Heart right ventricle (tissue), 16 donors: ENCODE data around the gene SH3RF2. TPM values are rescaled to one million over a fixed set of nuclear protein-coding genes. Genes with fewer than 3 reads are reported as not detected.

Source experiments
- ATAC-seq, 8 donors: fragments of 200-7000 bp; cut with Tn5 transposase; one replicate each; pipeline ENCODE4 v1.9.1; 2020; ENCODE audit warnings: mild to moderate bottlenecking in 8 of 8, moderate library complexity in 8 of 8, moderate number of reproducible peaks in 1 of 8
- DNase-seq, 2 donors: peaks; one replicate each; pipeline ENCODE4 v3.0.0-alpha.2; 2020
- H3K27ac ChIP-seq, 10 donors: fragments of 200-600 bp; sonication (generic) in 2 of 10; one replicate each; pipeline versions ENCODE4 v1.5.0 to v1.8.0; 2020 to 2022; ENCODE audit warnings: mild to moderate bottlenecking in 3 of 10
- H3K27me3 ChIP-seq, 7 donors: fragments of 200-600 bp; one replicate each; pipeline ENCODE4 v1.8.0; 2021 to 2022; ENCODE audit warnings: mild to moderate bottlenecking in 2 of 7
- H3K36me3 ChIP-seq, 9 donors: fragments of 200-600 bp; sonication (generic) in 1 of 9; one replicate each; pipeline versions ENCODE4 v1.5.0 to v1.8.0; 2020 to 2022; ENCODE audit warnings: mild to moderate bottlenecking in 2 of 9
- H3K4me1 ChIP-seq, 9 donors: fragments of 200-600 bp; sonication (generic) in 1 of 9; one replicate each; pipeline versions ENCODE4 v1.5.0 to v1.8.0; 2020 to 2022; ENCODE audit warnings: mild to moderate bottlenecking in 4 of 9
- H3K4me3 ChIP-seq, 10 donors: fragments of 200-600 bp; sonication (generic) in 2 of 10; one replicate each; pipeline versions ENCODE4 v1.5.0 to v1.8.0; 2020 to 2022; ENCODE audit warnings: mild to moderate bottlenecking in 7 of 10, moderate library complexity in 2 of 10
- H3K9me3 ChIP-seq, 11 donors: fragments of 200-600 bp in 10 of 11; sonication (generic) in 2 of 11; one replicate each; pipeline versions ENCODE4 v1.5.0 to v1.8.0; 2013 to 2022; ENCODE audit warnings: mild to moderate bottlenecking in 2 of 11, control low read depth in 1 of 11, moderate library complexity in 1 of 11
- WGBS, 2 donors: extraction: QIAGEN DNeasy Blood & Tissue Kit; methylation state at CpG; one replicate each; pipeline ENCODE4 v1.1.7; 2013; ENCODE audit warnings: inconsistent platforms in 1 of 2; 5-methylcytosine and 5-hydroxymethylcytosine counted together
- intact Hi-C, 10 donors: fragments of 100-400 bp; cut with DNase I; formaldehyde crosslinking; loops; one replicate each; pipeline versions ENCODE4 v1.11.1 to v1.14.2; 2022
- polyA plus RNA-seq, 2 donors: library from polyadenylated mRNA; stranded (reverse); fragments of 200-250 nt; gene quantifications; one replicate each; pipeline ENCODE4 v1.2.3, GENCODE V29; 2013
- total RNA-seq, 10 donors: library from RNA; stranded (reverse); fragmentation: NEBNext Ultra II Directional in 3 of 10; extraction: Animal tissue kit (Norgen Biotek cat#: 25700) in 3 of 10; gene quantifications; one replicate each; pipeline versions ENCODE4 v1.2.1 to v1.2.4, GENCODE V29; 2021 to 2023
- TF ChIP-seq, protein P1 (sequence below), 9 donors: fragments of 200-600 bp; sonication (generic) in 2 of 9; IDR thresholded peaks; one replicate each; pipeline versions ENCODE4 v1.5.0 to v1.8.0; 2021 to 2022; ENCODE audit warnings: antibody characterized with exemption in 9 of 9, mild to moderate bottlenecking in 5 of 9, moderate library complexity in 1 of 9
- donor health status: Arrhythmogenic right ventricular cardiomyopathy.
- donor health status: ischemic (EF 13 %, LVEDD 7.1; RV severe dilation, severe dysfunction).
- donor health status: healthy with polysubstance abuse.
- donor health status: DM: no; HTN: yes; CAD: no.
- donor health status: DM: no; HTN: no; CAD: no.
- donor health status: ischemic (EF 25% LVEDD 6.9; RV normal size, moderate dysfunction).
- donor health status: ischemic (EF 25% LVEDD 5.7; RV mildly dilated, moderate dysfunction).
- donor health status: healthy.
- donor health status: DM: yes; HTN: yes; CAD: no.
- donor health status: Ischemic cardiomyopathy.
- donor health status: ischemic (EF 35%, LVEDD 5.7; RV mildly dilated, moderate dysfunction).
- donor health status: nonischemic (EF 11% LVEDD 7.7; RV severe dilation, severe dysfunction).
- donor health status: DM: yes; HTN: yes; CAD: no.
- donor health status: PGD.
- donor health status: ischemic (EF 29% LVEDD 5.4; RV normal size, mild dysfunction).
- donor health status: nonischemic (EF 23%, LVEDD 6.1; RV moderate dilation, normal function).

SH3RF2 gene
- total and polyA plus RNA-seq, 12 donors, result 32.9 to 887 (median 219) TPM

DNA sequence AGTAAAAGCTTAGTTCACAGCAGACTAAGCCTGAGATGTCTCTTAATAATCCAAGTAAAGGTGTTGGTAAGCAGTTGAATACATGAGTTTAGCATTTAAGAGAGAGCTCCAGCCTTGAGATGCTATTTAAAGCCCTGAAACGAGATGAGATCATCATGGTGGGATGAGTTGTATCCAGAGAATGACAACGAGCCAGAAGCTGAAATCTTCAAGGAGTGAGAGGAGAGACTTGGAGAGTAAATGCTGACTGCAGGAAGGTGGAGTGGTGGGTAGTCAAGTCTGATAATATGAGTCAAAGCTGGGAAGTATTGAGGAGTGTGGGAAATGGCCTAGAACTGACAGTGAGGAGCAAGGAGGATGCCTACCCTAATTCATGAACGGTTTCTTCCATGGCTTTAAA is 115.3 kb downstream of the SH3RF2 start:
- Histone ChIP-seq H3K27me3 (no peaks in the 10 kb centered on the region), H3K27ac (no peak overlapping the region), H3K9me3 (no peaks in the 10 kb centered on the region), H3K4me1 (peaks cover 0 to 12% (median 0%) of the 10 kb centered on the region in 9 donors), H3K36me3 (no peaks in the 10 kb centered on the region), H3K4me3 (no peak overlapping the region)
- DNase-seq, result no peak
- 47 to 50% methylated on average over 3 of the region's 3 CpGs for WGBS, 2 donors
- TF ChIP-seq, protein P1, sequence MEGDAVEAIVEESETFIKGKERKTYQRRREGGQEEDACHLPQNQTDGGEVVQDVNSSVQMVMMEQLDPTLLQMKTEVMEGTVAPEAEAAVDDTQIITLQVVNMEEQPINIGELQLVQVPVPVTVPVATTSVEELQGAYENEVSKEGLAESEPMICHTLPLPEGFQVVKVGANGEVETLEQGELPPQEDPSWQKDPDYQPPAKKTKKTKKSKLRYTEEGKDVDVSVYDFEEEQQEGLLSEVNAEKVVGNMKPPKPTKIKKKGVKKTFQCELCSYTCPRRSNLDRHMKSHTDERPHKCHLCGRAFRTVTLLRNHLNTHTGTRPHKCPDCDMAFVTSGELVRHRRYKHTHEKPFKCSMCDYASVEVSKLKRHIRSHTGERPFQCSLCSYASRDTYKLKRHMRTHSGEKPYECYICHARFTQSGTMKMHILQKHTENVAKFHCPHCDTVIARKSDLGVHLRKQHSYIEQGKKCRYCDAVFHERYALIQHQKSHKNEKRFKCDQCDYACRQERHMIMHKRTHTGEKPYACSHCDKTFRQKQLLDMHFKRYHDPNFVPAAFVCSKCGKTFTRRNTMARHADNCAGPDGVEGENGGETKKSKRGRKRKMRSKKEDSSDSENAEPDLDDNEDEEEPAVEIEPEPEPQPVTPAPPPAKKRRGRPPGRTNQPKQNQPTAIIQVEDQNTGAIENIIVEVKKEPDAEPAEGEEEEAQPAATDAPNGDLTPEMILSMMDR (IDR thresholded peaks at IDR 0.05), result no peak
- no peak for ATAC-seq
- intact Hi-C loops, result loop anchor here in 8 of 10 donors (5.0 to 10.0 kb wide), 4 partner anchors 76 to 1847 kb away; partner anchors contain the start of gene PRELID2 (in 1 of the 8)

DNA sequence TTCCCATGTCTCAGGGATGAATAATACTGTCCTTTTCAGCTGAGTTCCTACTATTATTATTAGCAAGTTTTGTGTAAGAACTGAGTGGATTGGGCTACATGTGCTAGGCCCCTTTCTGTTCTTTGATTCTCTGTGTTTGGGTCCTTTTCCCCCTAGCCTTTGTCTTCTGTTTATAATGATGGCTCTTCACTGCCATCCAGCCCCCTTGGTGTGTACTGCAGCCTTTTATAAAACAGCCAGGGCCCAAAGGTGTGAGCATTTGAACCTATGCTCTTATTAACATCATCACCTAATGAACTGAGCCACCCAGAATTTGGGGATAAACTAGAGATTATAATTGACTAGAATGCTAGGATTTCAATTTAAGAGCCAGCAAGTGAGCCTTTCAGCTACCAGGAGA is 116.4 kb downstream of the SH3RF2 start:
- H3K27me3 ChIP-seq, result no peaks in the 10 kb centered on the region
- ATAC-seq (no peak), DNase-seq (no peak)
- no peaks in the 10 kb centered on the region for H3K36me3 ChIP-seq
- no peak overlapping the region for H3K4me3 ChIP-seq
- H3K9me3 ChIP-seq, result no peaks in the 10 kb centered on the region
- H3K4me1 ChIP-seq, result peaks cover 0 to 12% (median 0%) of the 10 kb centered on the region in 9 donors
- TF ChIP-seq, protein P1 (IDR thresholded peaks at IDR 0.05), result peak in 4 of 9 donors; percentile 9 to 33 (median 19)
- intact Hi-C loops, result loop anchor here in 8 of 10 donors (5.0 to 10.0 kb wide), 4 partner anchors 75 to 1848 kb away; partner anchors contain the start of gene PRELID2 (in 1 of the 8)
- H3K27ac ChIP-seq, result no peak overlapping the region

DNA sequence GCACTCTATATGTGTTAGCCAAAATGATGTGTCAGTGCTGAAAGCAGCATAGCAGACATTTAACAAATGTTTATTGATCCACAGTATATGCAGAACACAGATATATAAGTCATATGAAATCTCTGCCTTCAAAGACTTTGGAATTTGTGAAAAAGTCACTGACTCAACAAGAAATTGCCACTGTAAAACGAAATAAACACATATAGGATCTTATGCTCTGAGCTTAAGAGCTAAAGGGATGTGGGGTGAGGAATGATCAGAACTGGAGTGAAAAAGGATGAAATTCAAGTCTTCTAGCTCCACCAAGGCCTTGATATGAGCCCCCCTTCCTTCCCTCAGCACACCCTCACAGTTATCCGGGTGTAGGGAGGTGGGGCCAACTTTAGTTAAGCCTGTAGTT is 119.1 kb downstream of the SH3RF2 start:
- intact Hi-C loops, result loop anchor here in 7 of 10 donors (5.0 to 10.0 kb wide), 4 partner anchors 72 to 1851 kb away; partner anchors contain the start of gene PRELID2 (in 1 of the 7)

DNA sequence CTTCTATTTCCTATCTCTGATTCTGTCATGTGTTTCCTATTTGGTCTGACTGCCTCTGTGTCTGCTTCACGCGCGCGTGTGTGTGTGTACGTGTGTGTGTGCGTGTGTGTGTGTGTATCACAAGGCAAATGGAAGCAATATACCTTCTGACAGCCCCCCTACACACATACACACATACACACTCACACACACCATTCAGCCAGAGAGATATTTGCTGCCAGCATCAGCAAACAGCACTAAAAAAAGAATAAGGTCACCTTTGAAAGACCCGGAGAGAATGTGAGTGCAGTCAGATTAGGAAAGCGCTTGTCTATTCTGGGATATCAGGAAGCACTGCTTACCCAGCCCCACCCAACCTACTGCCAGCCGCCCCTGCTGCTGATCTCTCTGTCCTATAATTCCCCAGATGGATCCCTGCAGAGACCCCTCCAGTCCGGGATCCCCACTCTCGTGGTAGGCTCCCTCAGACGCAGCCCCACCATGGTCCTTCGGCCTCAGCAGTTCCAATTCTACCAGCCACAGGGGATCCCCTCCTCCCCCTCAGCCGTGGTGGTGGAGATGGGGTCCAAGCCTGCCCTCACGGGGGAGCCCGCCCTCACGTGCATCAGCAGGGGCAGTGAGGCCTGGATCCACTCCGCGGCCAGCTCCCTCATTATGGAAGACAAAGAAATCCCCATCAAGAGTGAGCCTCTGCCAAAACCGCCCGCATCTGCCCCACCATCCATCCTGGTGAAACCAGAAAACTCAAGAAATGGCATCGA is 123.3 kb downstream of the SH3RF2 start:
- H3K4me3 ChIP-seq, result peak overlapping the region; percentile 22 to 56 (median 46)
- WGBS, 2 donors, result 30 to 43% methylated on average over 22 of the region's 22 CpGs
- intact Hi-C loops, result loop anchor here in 8 of 10 donors (5.0 to 10.0 kb wide), 7 partner anchors 55 to 1855 kb away; partner anchors contain the start of gene PRELID2 (in 1 of the 8)
- peak; percentile 81 to 94 (median 91) for ATAC-seq
- peak overlapping the region; percentile 75 to 98 (median 89) for H3K27ac ChIP-seq
- no peaks in the 10 kb centered on the region for H3K27me3 ChIP-seq
- peak; percentile 56 to 67 for DNase-seq
- peaks cover 0 to 36% (median 8%) of the 10 kb centered on the region in 9 donors for H3K4me1 ChIP-seq
- H3K36me3 ChIP-seq, result peaks cover 0 to 7% (median 0%) of the 10 kb centered on the region in 9 donors
- TF ChIP-seq, protein P1 (IDR thresholded peaks at IDR 0.05), result peak in 2 of 9 donors; percentile 11 to 26
- no peaks in the 10 kb centered on the region for H3K9me3 ChIP-seq

More for the DNA sequence above, 119.1 kb downstream of the SH3RF2 start:
- H3K36me3 ChIP-seq, result no peaks in the 10 kb centered on the region
- TF ChIP-seq, protein P1 (IDR thresholded peaks at IDR 0.05), result no peak
- no peaks in the 10 kb centered on the region for H3K27me3 ChIP-seq
- no peak for ATAC-seq
- H3K4me1 ChIP-seq, result peaks cover 0 to 15% (median 6%) of the 10 kb centered on the region in 9 donors
- no peak for DNase-seq
- H3K4me3 ChIP-seq, result no peak overlapping the region
- no peak overlapping the region for H3K27ac ChIP-seq
- no peaks in the 10 kb centered on the region for H3K9me3 ChIP-seq
- 76 to 84% methylated on average over 2 of the region's 2 CpGs for WGBS, 2 donors
